ENCODE measurements around the gene DNAH17. TPM values are rescaled to one million over a fixed set of nuclear protein-coding genes. Genes with fewer than 3 reads are reported as not detected.

Gene DNAH17
- total RNA-seq, 1 experiment from 2014 or later, result 0.76 TPM

DNA sequence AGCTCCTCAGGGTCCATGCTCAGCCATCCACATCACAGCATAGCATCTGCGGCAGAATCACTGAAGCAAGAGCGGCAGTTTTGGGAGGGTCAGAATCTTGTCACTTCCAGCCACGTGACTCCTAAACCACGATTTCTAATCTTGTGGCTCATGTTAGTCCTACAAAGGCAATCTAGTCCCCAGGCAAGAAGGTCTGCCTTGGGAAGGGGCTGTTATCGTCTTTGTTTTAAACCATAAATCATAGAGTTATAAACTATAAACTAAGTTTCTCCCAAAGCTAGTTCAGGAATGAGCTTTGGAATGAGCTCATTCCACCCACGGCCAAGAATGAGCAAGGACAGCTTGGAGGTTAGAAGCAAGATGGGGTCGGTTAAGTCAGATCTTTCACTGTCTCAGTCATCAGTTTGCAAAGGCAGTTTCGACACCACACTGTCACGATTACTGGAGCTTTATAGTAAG is 20.8 kb upstream of the DNAH17 start:
- ChIA-PET POLR2A (ENCODE audit: unreplicated experiment) (no interaction called here), CTCF (interaction anchor here (0.6 kb wide), 1 partner anchor 62 kb away, joined by 3 read pairs; no protein-coding TSS in a partner anchor)
- no peak for TF ChIP-seq EZH2 (IDR thresholded peaks at IDR 0.05; ENCODE audit: low read depth)
- TF ChIP-seq, protein P1, sequence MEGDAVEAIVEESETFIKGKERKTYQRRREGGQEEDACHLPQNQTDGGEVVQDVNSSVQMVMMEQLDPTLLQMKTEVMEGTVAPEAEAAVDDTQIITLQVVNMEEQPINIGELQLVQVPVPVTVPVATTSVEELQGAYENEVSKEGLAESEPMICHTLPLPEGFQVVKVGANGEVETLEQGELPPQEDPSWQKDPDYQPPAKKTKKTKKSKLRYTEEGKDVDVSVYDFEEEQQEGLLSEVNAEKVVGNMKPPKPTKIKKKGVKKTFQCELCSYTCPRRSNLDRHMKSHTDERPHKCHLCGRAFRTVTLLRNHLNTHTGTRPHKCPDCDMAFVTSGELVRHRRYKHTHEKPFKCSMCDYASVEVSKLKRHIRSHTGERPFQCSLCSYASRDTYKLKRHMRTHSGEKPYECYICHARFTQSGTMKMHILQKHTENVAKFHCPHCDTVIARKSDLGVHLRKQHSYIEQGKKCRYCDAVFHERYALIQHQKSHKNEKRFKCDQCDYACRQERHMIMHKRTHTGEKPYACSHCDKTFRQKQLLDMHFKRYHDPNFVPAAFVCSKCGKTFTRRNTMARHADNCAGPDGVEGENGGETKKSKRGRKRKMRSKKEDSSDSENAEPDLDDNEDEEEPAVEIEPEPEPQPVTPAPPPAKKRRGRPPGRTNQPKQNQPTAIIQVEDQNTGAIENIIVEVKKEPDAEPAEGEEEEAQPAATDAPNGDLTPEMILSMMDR (conservative IDR thresholded peaks at IDR 0.05), result no peak
- no peak for DNase-seq
- Histone ChIP-seq H3F3A (ENCODE audit: insufficient read depth, low read depth) (peaks cover 9% of the 10 kb centered on the region), H3K4me2 (no peak overlapping the region), H3K4me1 (replicated peaks; ENCODE audit: insufficient read depth) (peaks cover 30% of the 10 kb centered on the region), H3K9me2 (ENCODE audit: insufficient read depth) (no peaks in the 10 kb centered on the region), H2AFZ (no peak overlapping the region), H3K27me3 (ENCODE audit: insufficient read depth, low read depth) (no peaks in the 10 kb centered on the region), H3K27ac (no peak overlapping the region), H3K9me3 (ENCODE audit: insufficient read depth, low read depth) (no peaks in the 10 kb centered on the region; the same call in 1 of the 2 replicates), H4K20me1 (ENCODE audit: insufficient read depth) (no peaks in the 10 kb centered on the region), H3K36me3 (ENCODE audit: low read depth) (no peaks in the 10 kb centered on the region), H3K79me2 (ENCODE audit: low read depth) (no peaks in the 10 kb centered on the region), H3K4me3 (no peak overlapping the region)
- BruUV-seq (replicated peaks), result no TSS peak
- intact Hi-C loops (cut with micrococcal nuclease; ENCODE audit: unreplicated experiment), result no loop called here

DNA sequence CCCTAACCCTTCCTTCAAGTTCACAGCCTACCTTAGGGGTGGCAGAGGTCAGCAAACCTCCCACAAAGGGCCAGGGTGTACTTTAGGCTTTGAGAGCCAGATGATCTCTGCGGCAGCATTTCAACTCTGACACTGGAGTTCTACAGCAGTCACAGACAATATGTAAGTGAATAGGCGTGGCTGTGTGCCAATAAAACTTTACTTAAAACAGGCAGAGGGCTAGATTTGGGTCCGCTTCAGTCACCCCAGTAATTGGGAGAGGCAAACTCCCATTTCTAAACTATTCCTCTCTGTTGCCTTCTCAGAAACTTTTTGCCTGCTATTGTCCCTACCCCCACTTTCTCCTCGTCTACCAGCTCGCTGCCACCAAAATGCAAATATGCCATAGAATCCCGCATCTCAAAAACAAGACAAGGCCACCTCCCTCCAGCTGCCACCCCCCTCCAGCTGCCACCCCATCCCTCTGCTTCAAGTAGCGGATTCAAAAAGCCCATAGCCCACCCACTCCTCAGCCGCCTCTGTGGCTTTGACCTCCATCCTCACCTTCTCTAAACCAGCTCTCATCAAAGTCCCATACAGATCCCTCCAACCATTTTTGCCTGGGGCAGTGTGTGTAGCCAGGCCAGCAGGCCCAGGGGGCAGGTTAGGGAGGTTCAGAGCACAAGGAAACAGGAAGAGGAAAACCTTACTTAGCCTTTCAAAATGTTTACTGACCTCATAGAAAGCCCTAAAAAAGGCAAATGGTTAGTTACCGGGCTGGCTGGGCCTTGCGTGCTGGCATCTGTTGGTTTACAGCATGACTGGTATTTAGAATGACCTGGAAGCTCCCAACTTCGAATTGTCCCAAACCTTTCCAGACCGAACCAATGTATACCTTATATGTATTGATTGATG is 19.9 kb upstream of the DNAH17 start:
- H3K4me1 ChIP-seq (replicated peaks; ENCODE audit: insufficient read depth), result peaks cover 35% of the 10 kb centered on the region
- ChIA-PET CTCF (interaction anchor here (0.6 kb wide), 1 partner anchor 410 kb away, joined by 3 read pairs; the partner anchor contains the start of gene AFMID), POLR2A (ENCODE audit: unreplicated experiment) (no interaction called here)
- no peaks in the 10 kb centered on the region for H3K79me2 ChIP-seq (ENCODE audit: low read depth)
- H3K4me2 ChIP-seq, result no peak overlapping the region
- H3K4me3 ChIP-seq, result no peak overlapping the region
- peaks cover 14% of the 10 kb centered on the region for H3F3A ChIP-seq (ENCODE audit: insufficient read depth, low read depth)
- no peaks in the 10 kb centered on the region; the same call in 1 of the 2 replicates for H3K9me3 ChIP-seq (ENCODE audit: insufficient read depth, low read depth)
- no peaks in the 10 kb centered on the region for H3K36me3 ChIP-seq (ENCODE audit: low read depth)
- peak in 1 of 2 experiments; percentile 35 for DNase-seq
- no peak overlapping the region for H2AFZ ChIP-seq
- H4K20me1 ChIP-seq (ENCODE audit: insufficient read depth), result no peaks in the 10 kb centered on the region
- H3K27me3 ChIP-seq (ENCODE audit: insufficient read depth, low read depth), result no peaks in the 10 kb centered on the region
- TF ChIP-seq, protein P1 (conservative IDR thresholded peaks at IDR 0.05), result no peak
- TF ChIP-seq EZH2 (IDR thresholded peaks at IDR 0.05; ENCODE audit: low read depth), result no peak
- intact Hi-C loops (cut with micrococcal nuclease; ENCODE audit: unreplicated experiment), result no loop called here
- no peak overlapping the region for H3K27ac ChIP-seq
- no peaks in the 10 kb centered on the region for H3K9me2 ChIP-seq (ENCODE audit: insufficient read depth)
- no TSS peak for BruUV-seq (replicated peaks)

DNA sequence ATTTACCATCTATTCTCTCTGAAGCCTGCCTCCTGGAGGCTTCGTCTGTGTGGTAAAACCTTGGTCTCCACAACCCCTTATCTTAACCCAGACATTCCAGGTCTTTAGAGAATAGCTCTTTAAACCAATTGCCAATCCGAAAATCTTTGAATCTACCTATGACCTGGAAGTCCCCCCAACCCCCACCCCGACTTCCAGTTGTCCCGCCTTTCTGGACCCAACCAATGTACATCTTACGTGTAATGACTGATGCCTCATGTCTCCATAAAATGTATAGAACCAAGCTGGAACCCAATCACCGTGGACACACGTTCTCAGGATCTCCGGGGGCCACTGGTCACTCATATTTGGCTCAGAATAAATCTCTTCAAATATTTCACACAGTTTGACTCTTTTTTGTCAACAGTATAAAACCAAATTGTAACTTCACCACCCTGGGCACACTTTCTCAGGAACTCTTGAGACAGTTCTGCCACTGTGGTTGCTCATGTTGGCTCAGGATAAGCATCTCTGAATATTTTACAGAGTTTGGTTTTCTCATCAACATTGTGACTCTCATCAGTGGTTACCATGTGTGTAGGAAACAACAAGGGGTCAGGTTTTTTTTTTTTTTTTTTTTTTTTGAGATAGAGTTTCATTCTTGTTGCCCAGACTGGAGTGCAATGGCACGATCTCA is 18.1 kb upstream of the DNAH17 start:
- Histone ChIP-seq H3K27me3 (ENCODE audit: insufficient read depth, low read depth) (no peaks in the 10 kb centered on the region), H3K9me2 (ENCODE audit: insufficient read depth) (no peaks in the 10 kb centered on the region), H3K27ac (no peak overlapping the region), H3K9me3 (ENCODE audit: insufficient read depth, low read depth) (no peaks in the 10 kb centered on the region; the same call in 1 of the 2 replicates), H2AFZ (no peak overlapping the region), H4K20me1 (ENCODE audit: insufficient read depth) (no peaks in the 10 kb centered on the region), H3K36me3 (ENCODE audit: low read depth) (no peaks in the 10 kb centered on the region), H3K4me2 (no peak overlapping the region), H3K4me3 (no peak overlapping the region), H3F3A (ENCODE audit: insufficient read depth, low read depth) (peaks cover 19% of the 10 kb centered on the region), H3K4me1 (replicated peaks; ENCODE audit: insufficient read depth) (peaks cover 52% of the 10 kb centered on the region), H3K79me2 (ENCODE audit: low read depth) (no peaks in the 10 kb centered on the region)
- ChIA-PET POLR2A (ENCODE audit: unreplicated experiment) (no interaction called here), CTCF (interaction anchor here (0.6 kb wide), 1 partner anchor 185 kb away, joined by 7 read pairs; no protein-coding TSS in a partner anchor)
- intact Hi-C loops (cut with micrococcal nuclease; ENCODE audit: unreplicated experiment), result no loop called here
- no TSS peak for BruUV-seq (replicated peaks)
- no peak for DNase-seq
- TF ChIP-seq, protein P1 (conservative IDR thresholded peaks at IDR 0.05), result no peak
- TF ChIP-seq EZH2 (IDR thresholded peaks at IDR 0.05; ENCODE audit: low read depth), result no peak
